Measurements from ENCODE around the gene EPC1. TPM values are rescaled to one million over a fixed set of nuclear protein-coding genes. Genes with fewer than 3 reads are reported as not detected.

EPC1 gene
- polyA plus RNA-seq, 1 donor (not counting 4 experiments of a cell fraction or from before 2014, with no cell fraction given), result 34.8 TPM

DNA sequence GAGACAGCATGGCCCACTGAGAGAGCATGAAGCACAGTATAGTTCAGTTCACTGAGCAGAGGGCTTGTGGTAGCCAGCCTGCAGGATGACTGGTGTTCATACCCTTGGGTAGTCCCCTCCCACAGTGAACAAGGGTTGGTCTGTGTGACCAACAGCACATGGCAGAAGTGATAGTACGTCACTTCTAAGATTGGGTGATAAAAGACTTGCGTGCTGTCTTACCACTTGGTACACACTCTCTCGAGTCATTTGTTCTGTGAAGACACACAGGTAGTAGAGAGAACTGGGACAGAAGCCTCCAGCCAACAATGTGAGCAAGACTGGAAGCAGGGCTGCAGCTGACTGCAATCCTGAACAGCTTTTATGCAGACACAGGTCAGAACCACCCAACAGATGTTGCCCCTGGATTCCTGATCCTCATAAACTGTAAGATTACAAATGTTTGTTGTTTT, 14.6 kb downstream of the EPC1 start:
- Histone ChIP-seq H3K9me1 (ENCODE audit: control insufficient read depth, extremely low read depth, insufficient read depth, low read length) (peaks cover 3% of the 10 kb centered on the region), H3K9ac (ENCODE audit: control insufficient read depth, extremely low read depth, insufficient read depth, low read length) (no peak overlapping the region), H3K9me3 (ENCODE audit: control insufficient read depth, low read depth, low read length) (no peaks in the 10 kb centered on the region), H3K27me3 (ENCODE audit: control insufficient read depth, extremely low read depth, insufficient read depth, low read length) (no peaks in the 10 kb centered on the region), H3K79me2 (ENCODE audit: control insufficient read depth, insufficient read depth, low read length) (peaks cover 94% of the 10 kb centered on the region), H2AFZ (ENCODE audit: control insufficient read depth, low read length) (no peak overlapping the region), H3K4me2 (ENCODE audit: control insufficient read depth, extremely low read depth, insufficient read depth, low read depth, low read length) (peak overlapping the region; percentile 11), H3K4me1 (ENCODE audit: control insufficient read depth, extremely low read depth, insufficient read depth, low read length) (peaks cover 6% of the 10 kb centered on the region), H4K20me1 (ENCODE audit: control insufficient read depth, extremely low read depth, insufficient read depth, low read length) (peaks cover 6% of the 10 kb centered on the region), H3K4me3 (ENCODE audit: control insufficient read depth in 2 of 3, extremely low read depth in 1 of 3, insufficient read depth in 2 of 3, low read depth in 1 of 3, low read length in 3 of 3) (no peak overlapping the region), H3K36me3 (ENCODE audit: control insufficient read depth in 2 of 2, extremely low read depth in 1 of 2, insufficient read depth in 2 of 2, low read length in 2 of 2) (peaks cover 0 to 1% of the 10 kb centered on the region in 2 experiments), H3K27ac (ENCODE audit: control insufficient read depth, insufficient read depth, low read length) (peak overlapping the region; percentile 30)
- DNase-seq (ENCODE audit: low read depth, low spot score) (no peak), FAIRE-seq (peak; percentile 51)
- TF ChIP-seq EZH2 (IDR thresholded peaks at IDR 0.05; ENCODE audit: low read length), result no peak
- TF ChIP-seq, protein P1, sequence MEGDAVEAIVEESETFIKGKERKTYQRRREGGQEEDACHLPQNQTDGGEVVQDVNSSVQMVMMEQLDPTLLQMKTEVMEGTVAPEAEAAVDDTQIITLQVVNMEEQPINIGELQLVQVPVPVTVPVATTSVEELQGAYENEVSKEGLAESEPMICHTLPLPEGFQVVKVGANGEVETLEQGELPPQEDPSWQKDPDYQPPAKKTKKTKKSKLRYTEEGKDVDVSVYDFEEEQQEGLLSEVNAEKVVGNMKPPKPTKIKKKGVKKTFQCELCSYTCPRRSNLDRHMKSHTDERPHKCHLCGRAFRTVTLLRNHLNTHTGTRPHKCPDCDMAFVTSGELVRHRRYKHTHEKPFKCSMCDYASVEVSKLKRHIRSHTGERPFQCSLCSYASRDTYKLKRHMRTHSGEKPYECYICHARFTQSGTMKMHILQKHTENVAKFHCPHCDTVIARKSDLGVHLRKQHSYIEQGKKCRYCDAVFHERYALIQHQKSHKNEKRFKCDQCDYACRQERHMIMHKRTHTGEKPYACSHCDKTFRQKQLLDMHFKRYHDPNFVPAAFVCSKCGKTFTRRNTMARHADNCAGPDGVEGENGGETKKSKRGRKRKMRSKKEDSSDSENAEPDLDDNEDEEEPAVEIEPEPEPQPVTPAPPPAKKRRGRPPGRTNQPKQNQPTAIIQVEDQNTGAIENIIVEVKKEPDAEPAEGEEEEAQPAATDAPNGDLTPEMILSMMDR (optimal IDR thresholded peaks at IDR 0.05 in 1 of 3, IDR thresholded peaks at IDR 0.05 in 1 of 3, conservative IDR thresholded peaks at IDR 0.05 in 1 of 3; ENCODE audit: extremely low read depth in 1 of 3, insufficient read depth in 2 of 3, low read length in 3 of 3), result no peak
- dilution Hi-C loops (cut with MboI; ENCODE audit: extremely low pct_ligation_motif_present, low sequenced_read_pairs), result no loop called here

DNA sequence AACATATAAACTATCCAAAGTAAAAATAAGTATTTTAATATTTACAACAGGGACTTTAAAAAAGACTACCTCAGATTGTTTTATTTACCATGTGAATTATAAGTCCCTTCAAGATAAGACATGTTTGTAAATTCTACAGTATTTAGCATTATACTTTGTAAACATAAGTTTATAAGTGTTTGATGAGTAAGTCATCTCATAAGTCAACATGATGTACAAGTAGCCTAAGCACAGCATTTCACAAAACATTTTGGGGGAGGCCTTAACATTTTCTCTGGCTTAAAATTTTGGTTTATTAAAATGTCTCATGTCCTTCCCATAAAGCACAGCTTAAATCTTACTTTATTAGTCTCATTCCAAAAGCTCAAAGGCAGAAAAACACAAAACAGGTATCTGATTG, 15.4 kb downstream of the EPC1 start:
- Histone ChIP-seq H3K27me3 (ENCODE audit: control insufficient read depth, extremely low read depth, insufficient read depth, low read length) (no peaks in the 10 kb centered on the region), H3K4me2 (ENCODE audit: control insufficient read depth, extremely low read depth, insufficient read depth, low read depth, low read length) (no peak overlapping the region), H3K4me3 (ENCODE audit: control insufficient read depth in 2 of 3, extremely low read depth in 1 of 3, insufficient read depth in 2 of 3, low read depth in 1 of 3, low read length in 3 of 3) (no peak overlapping the region), H3K9ac (ENCODE audit: control insufficient read depth, extremely low read depth, insufficient read depth, low read length) (no peak overlapping the region), H2AFZ (ENCODE audit: control insufficient read depth, low read length) (no peak overlapping the region), H4K20me1 (ENCODE audit: control insufficient read depth, extremely low read depth, insufficient read depth, low read length) (peaks cover 6% of the 10 kb centered on the region), H3K79me2 (ENCODE audit: control insufficient read depth, insufficient read depth, low read length) (peaks cover 94% of the 10 kb centered on the region), H3K9me3 (ENCODE audit: control insufficient read depth, low read depth, low read length) (no peaks in the 10 kb centered on the region), H3K27ac (ENCODE audit: control insufficient read depth, insufficient read depth, low read length) (no peak overlapping the region), H3K9me1 (ENCODE audit: control insufficient read depth, extremely low read depth, insufficient read depth, low read length) (peaks cover 3% of the 10 kb centered on the region), H3K4me1 (ENCODE audit: control insufficient read depth, extremely low read depth, insufficient read depth, low read length) (peaks cover 13% of the 10 kb centered on the region), H3K36me3 (ENCODE audit: control insufficient read depth in 2 of 2, extremely low read depth in 1 of 2, insufficient read depth in 2 of 2, low read length in 2 of 2) (peaks cover 0 to 1% of the 10 kb centered on the region in 2 experiments)
- DNase-seq (ENCODE audit: low read depth, low spot score) (no peak), FAIRE-seq (no peak)
- dilution Hi-C loops (cut with MboI; ENCODE audit: extremely low pct_ligation_motif_present, low sequenced_read_pairs), result no loop called here
- TF ChIP-seq EZH2 (IDR thresholded peaks at IDR 0.05; ENCODE audit: low read length), result no peak
- TF ChIP-seq, protein P1 (optimal IDR thresholded peaks at IDR 0.05 in 1 of 3, IDR thresholded peaks at IDR 0.05 in 1 of 3, conservative IDR thresholded peaks at IDR 0.05 in 1 of 3; ENCODE audit: extremely low read depth in 1 of 3, insufficient read depth in 2 of 3, low read length in 3 of 3), result no peak
